Gastroesophageal sphincter (tissue), 3 donors: ENCODE data around the gene RASGRP4.

Experiments used
- CTCF ChIP-seq, 4 experiments: fragments of 200-600 bp in 2 of 4; fragments of 450-650 bp in 2 of 4; sonication (generic) in 1 of 4; IDR thresholded peaks; one replicate each; pipeline ENCODE4 v1.5.1; 2017 to 2019; ENCODE audit warnings: antibody characterized with exemption in 4 of 4, mild to moderate bottlenecking in 2 of 4, moderate library complexity in 2 of 4
- POLR2A ChIP-seq, 2 donors: fragments of 450-650 bp; IDR thresholded peaks; one replicate each; pipeline ENCODE4 v1.6.1; 2017; ENCODE audit warnings: antibody characterized with exemption in 2 of 2, mild to moderate bottlenecking in 2 of 2, moderate library complexity in 1 of 2

GRCh38 chr19:38451629-38452028, 25.6 kb upstream of the RASGRP4 start:
- TF ChIP-seq POLR2A (IDR thresholded peaks at IDR 0.05) (no peak), CTCF (IDR thresholded peaks at IDR 0.05) (no peak)
